ENCODE results near the gene CCDC194. TPM values are rescaled to one million over a fixed set of nuclear protein-coding genes. Genes with fewer than 3 reads are reported as not detected.

CCDC194 gene
- 1 to 10 TPM in 1 of 2 experiments, under 1 TPM in 1; 0.97 to 1.6 TPM for total RNA-seq

- Mint-ChIP-seq H3K27ac (no peak within 1 kb of the TSS), H3K9me3 (ENCODE audit: low read depth) (no peaks in the 10 kb centered on the region), H3K4me1 (peaks cover 24% of the 10 kb centered on the region), H3K27me3 (peaks cover 4% of the 10 kb centered on the region), H3K4me3 (no peak within 1 kb of the TSS), H3K36me3 (ENCODE audit: low read depth) (no peaks in the 10 kb centered on the region)
- ChIA-PET POLR2A (no interaction called here), CTCF (interaction anchor here (0.8 to 1.1 kb wide), 3 partner anchors 61 to 88 kb away, joined by 3 read pairs; partner anchors contain the start of gene MRPL34)
- no peak for DNase-seq
- intact Hi-C loops (cut with DNase I, micrococcal nuclease) = loop anchor here (5.0 kb wide), 2 partner anchors 73 to 317 kb away; partner anchors contain the start of genes HAUS8 (in 1 of the 2) and MYO9B (in 1 of the 2)
- no peak for ATAC-seq
Measured at GRCh38 chr19:17393914-17394313, at the start of gene CCDC194. Gene CCDC194, minus strand, starts transcription at chr19:17394196. Its CDS starts 38 bp downstream, at chr19:17394158.

- ChIA-PET POLR2A (interaction anchor here (0.6 to 0.7 kb wide), 3 partner anchors 32 to 201 kb away, joined by 3 to 8 read pairs (median 3); no protein-coding TSS in a partner anchor), CTCF (interaction anchor here (0.6 to 1.6 kb wide), 15 partner anchors 13 to 1294 kb away, joined by 3 to 9 read pairs (median 3); partner anchors contain the start of gene MVB12A)
- intact Hi-C loops (cut with DNase I, micrococcal nuclease) = loop anchor here (1.0 kb wide), 1 partner anchor 25 kb away; no protein-coding TSS in a partner anchor
- H3K4me3 Mint-ChIP-seq = no peak overlapping the region
- peak; percentile 84 for ATAC-seq
- no peaks in the 10 kb centered on the region for H3K9me3 Mint-ChIP-seq (ENCODE audit: low read depth)
- no peaks in the 10 kb centered on the region for H3K4me1 Mint-ChIP-seq
- DNase-seq = peak; percentile 41
- H3K27ac Mint-ChIP-seq = no peak overlapping the region
- no peaks in the 10 kb centered on the region for H3K27me3 Mint-ChIP-seq
- no peaks in the 10 kb centered on the region for H3K36me3 Mint-ChIP-seq (ENCODE audit: low read depth)
Measured at GRCh38 chr19:17441241-17442021, 47.4 kb upstream of the CCDC194 start.

- DNase-seq = no peak
- Mint-ChIP-seq H3K4me1 (no peaks in the 10 kb centered on the region), H3K27me3 (no peaks in the 10 kb centered on the region), H3K4me3 (no peak overlapping the region), H3K36me3 (ENCODE audit: low read depth) (no peaks in the 10 kb centered on the region), H3K9me3 (ENCODE audit: low read depth) (no peaks in the 10 kb centered on the region), H3K27ac (no peak overlapping the region)
- ChIA-PET CTCF (interaction anchor here (1.0 to 1.5 kb wide), 3 partner anchors 9 to 25 kb away, joined by 3 to 5 read pairs (median 3); partner anchors contain the start of gene TMEM221), POLR2A (no interaction called here)
- ATAC-seq = no peak
- intact Hi-C loops (cut with DNase I, micrococcal nuclease) = no loop called here
Measured at GRCh38 chr19:17436874-17437267, 42.9 kb upstream of the CCDC194 start.

- H3K9me3 Mint-ChIP-seq (ENCODE audit: low read depth) = no peaks in the 10 kb centered on the region
Measured at GRCh38 chr19:17436094-17436873, 42.3 kb upstream of the CCDC194 start.

GRCh38 chr19:17435218-17435617 is 41.2 kb upstream of the CCDC194 start:
- no peak overlapping the region for H3K4me3 Mint-ChIP-seq
- intact Hi-C loops (cut with DNase I, micrococcal nuclease) = no loop called here
- ChIA-PET POLR2A (no interaction called here), CTCF (interaction anchor here (1.0 kb wide), 1 partner anchor 25 kb away, joined by 3 read pairs; no protein-coding TSS in a partner anchor)
- no peak for DNase-seq
- no peaks in the 10 kb centered on the region for H3K4me1 Mint-ChIP-seq
- H3K27ac Mint-ChIP-seq = no peak overlapping the region
- no peaks in the 10 kb centered on the region for H3K9me3 Mint-ChIP-seq (ENCODE audit: low read depth)
- no peak for ATAC-seq
- H3K36me3 Mint-ChIP-seq (ENCODE audit: low read depth) = no peaks in the 10 kb centered on the region
- H3K27me3 Mint-ChIP-seq = no peaks in the 10 kb centered on the region

More at GRCh38 chr19:17436094-17436873, 42.3 kb upstream of the CCDC194 start:
- no peak for ATAC-seq
- H3K4me1 Mint-ChIP-seq = no peaks in the 10 kb centered on the region
- CTCF ChIA-PET = interaction anchor here (1.0 to 1.5 kb wide), 3 partner anchors 9 to 25 kb away, joined by 3 to 5 read pairs (median 3); partner anchors contain the start of gene TMEM221
- no peaks in the 10 kb centered on the region for H3K36me3 Mint-ChIP-seq (ENCODE audit: low read depth)
- no peak for DNase-seq
- no peaks in the 10 kb centered on the region for H3K27me3 Mint-ChIP-seq
- intact Hi-C loops (cut with DNase I, micrococcal nuclease) = no loop called here
- POLR2A ChIA-PET = no interaction called here
- no peak overlapping the region for H3K4me3 Mint-ChIP-seq
- no peak overlapping the region for H3K27ac Mint-ChIP-seq

GRCh38 chr19:17431417-17431816 is 37.4 kb upstream of the CCDC194 start:
- Mint-ChIP-seq H3K27me3 (no peaks in the 10 kb centered on the region), H3K27ac (no peak overlapping the region), H3K36me3 (ENCODE audit: low read depth) (no peaks in the 10 kb centered on the region), H3K4me1 (no peaks in the 10 kb centered on the region), H3K9me3 (ENCODE audit: low read depth) (no peaks in the 10 kb centered on the region), H3K4me3 (no peak overlapping the region)
- no peak for ATAC-seq
- no peak for DNase-seq
- intact Hi-C loops (cut with DNase I, micrococcal nuclease) = no loop called here
- POLR2A ChIA-PET = no interaction called here
- CTCF ChIA-PET = no interaction called here

- no peaks in the 10 kb centered on the region for H3K9me3 Mint-ChIP-seq (ENCODE audit: low read depth)
- no peaks in the 10 kb centered on the region for H3K27me3 Mint-ChIP-seq
- no peak for ATAC-seq
- CTCF ChIA-PET = interaction anchor here (1.0 kb wide), 1 partner anchor 64 kb away, joined by 6 read pairs; no protein-coding TSS in a partner anchor
- intact Hi-C loops (cut with DNase I, micrococcal nuclease) = no loop called here
- POLR2A ChIA-PET = no interaction called here
- no peaks in the 10 kb centered on the region for H3K36me3 Mint-ChIP-seq (ENCODE audit: low read depth)
- no peak for DNase-seq
- no peak overlapping the region for H3K4me3 Mint-ChIP-seq
- H3K27ac Mint-ChIP-seq = no peak overlapping the region
- no peaks in the 10 kb centered on the region for H3K4me1 Mint-ChIP-seq
Measured at GRCh38 chr19:17429641-17430113, 35.7 kb upstream of the CCDC194 start.

GRCh38 chr19:17424743-17425365 is 30.9 kb upstream of the CCDC194 start:
- intact Hi-C loops (cut with DNase I, micrococcal nuclease) = no loop called here
- Mint-ChIP-seq H3K27me3 (no peaks in the 10 kb centered on the region), H3K4me3 (no peak overlapping the region), H3K9me3 (ENCODE audit: low read depth) (no peaks in the 10 kb centered on the region), H3K36me3 (ENCODE audit: low read depth) (peaks cover 6% of the 10 kb centered on the region), H3K27ac (no peak overlapping the region), H3K4me1 (peaks cover 4% of the 10 kb centered on the region)
- DNase-seq (peak; percentile 58), ATAC-seq (peak; percentile 42)
- POLR2A ChIA-PET = no interaction called here
- CTCF ChIA-PET = interaction anchor here (0.6 kb wide), 1 partner anchor 147 kb away, joined by 3 read pairs; no protein-coding TSS in a partner anchor

GRCh38 chr19:17423429-17424208 is 29.6 kb upstream of the CCDC194 start:
- no peak for DNase-seq
- no peak for ATAC-seq
- H3K27ac Mint-ChIP-seq = no peak overlapping the region
- H3K36me3 Mint-ChIP-seq (ENCODE audit: low read depth) = peaks cover 6% of the 10 kb centered on the region
- H3K4me1 Mint-ChIP-seq = peaks cover 11% of the 10 kb centered on the region
- POLR2A ChIA-PET = no interaction called here
- H3K9me3 Mint-ChIP-seq (ENCODE audit: low read depth) = no peaks in the 10 kb centered on the region
- CTCF ChIA-PET = interaction anchor here (0.6 kb wide), 3 partner anchors 29 to 148 kb away, joined by 3 read pairs; no protein-coding TSS in a partner anchor
- H3K4me3 Mint-ChIP-seq = no peak overlapping the region
- intact Hi-C loops (cut with DNase I, micrococcal nuclease) = no loop called here
- no peaks in the 10 kb centered on the region for H3K27me3 Mint-ChIP-seq

- Mint-ChIP-seq H3K27ac (no peak overlapping the region), H3K4me3 (no peak overlapping the region), H3K27me3 (no peaks in the 10 kb centered on the region), H3K36me3 (ENCODE audit: low read depth) (peaks cover 7% of the 10 kb centered on the region), H3K4me1 (peaks cover 11% of the 10 kb centered on the region), H3K9me3 (ENCODE audit: low read depth) (no peaks in the 10 kb centered on the region)
- DNase-seq = no peak
- ATAC-seq = no peak
- POLR2A ChIA-PET = interaction anchor here (0.7 kb wide), 1 partner anchor 671 kb away, joined by 6 read pairs; no protein-coding TSS in a partner anchor
- CTCF ChIA-PET = no interaction called here
- intact Hi-C loops (cut with DNase I, micrococcal nuclease) = no loop called here
Measured at GRCh38 chr19:17421942-17422341, 27.9 kb upstream of the CCDC194 start.

Measured in activated CD4-positive, alpha-beta T cell treated with anti-CD3 and anti-CD28 coated beads for 36 hours (primary cell).